Esophagus squamous epithelium (tissue), 5 donors: Measurements from ENCODE around the gene SPATA19. TPM values are rescaled to one million over a fixed set of nuclear protein-coding genes. Genes with fewer than 3 reads are reported as not detected.

ENCODE experiments used
- DNase-seq: peaks from one replicate; lab custom pipeline; 2025; lab: John Stamatoyannopoulos, UW
- H3K27ac ChIP-seq, 4 donors: fragments of 200-600 bp; sonication (generic); one replicate each; pipeline ENCODE4 v1.5.1; 2016 to 2019; ENCODE audit warnings: mild to moderate bottlenecking in 1 of 4
- H3K27me3 ChIP-seq, 4 donors: fragments of 200-600 bp; sonication (generic); 1 replicate in 3 of 4; 2 replicates in 1 of 4; pipeline versions ENCODE4 v1.5.1 to v1.6.0; 2017 to 2021; ENCODE audit warnings: antibody characterized with exemption in 1 of 4
- H3K36me3 ChIP-seq, 3 donors: fragments of 200-600 bp; sonication (generic); one replicate each; pipeline ENCODE4 v1.5.1; 2016 to 2019
- H3K4me1 ChIP-seq, 3 donors: fragments of 200-600 bp; sonication (generic); one replicate each; pipeline ENCODE4 v1.5.1; 2017 to 2019
- H3K4me3 ChIP-seq, 4 donors: fragments of 200-600 bp; sonication (generic); 1 replicate in 3 of 4; 2 replicates in 1 of 4; pipeline ENCODE4 v1.5.1; 2016 to 2019; ENCODE audit warnings: mild to moderate bottlenecking in 2 of 4, moderate library complexity in 1 of 4
- H3K9me3 ChIP-seq, 3 donors: fragments of 200-600 bp; sonication (generic); one replicate each; pipeline ENCODE4 v1.5.1; 2016 to 2019
- POLR2A ChIP-seq, 4 donors: fragments of 450-650 bp; IDR thresholded peaks; one replicate each; pipeline ENCODE4 v1.6.1; 2017; ENCODE audit warnings: antibody characterized with exemption in 4 of 4, mild to moderate bottlenecking in 4 of 4, moderate library complexity in 3 of 4
- WGBS, 2 donors: methylation state at CpG; one replicate each; pipeline ENCODE4 v1.1.5; 2018; 5-methylcytosine and 5-hydroxymethylcytosine counted together
- intact Hi-C: fragments of 100-400 bp; cut with DNase I; formaldehyde crosslinking; loops from one replicate; pipeline ENCODE4 v1.15.0; 2022
- total RNA-seq, 4 donors: library from RNA; depleted of rRNA; stranded (reverse); fragments of >200 nt; gene quantifications; one replicate each; pipeline ENCODE4 v1.1.0, GENCODE V29; 2016
- TF ChIP-seq, protein P1 (sequence below), 6 experiments: fragments of 450-650 bp in 4 of 6; fragments of 200-600 bp in 2 of 6; sonication (generic) in 2 of 6; IDR thresholded peaks; one replicate each; pipeline ENCODE4 v1.5.1; 2016 to 2019; ENCODE audit warnings: antibody characterized with exemption in 6 of 6, mild to moderate bottlenecking in 4 of 6, moderate library complexity in 4 of 6
- donor health status: DM: yes; HTN: yes; CAD: no.

The SPATA19 gene
- total RNA-seq, 4 donors from 2014 or later, result not detected

DNA sequence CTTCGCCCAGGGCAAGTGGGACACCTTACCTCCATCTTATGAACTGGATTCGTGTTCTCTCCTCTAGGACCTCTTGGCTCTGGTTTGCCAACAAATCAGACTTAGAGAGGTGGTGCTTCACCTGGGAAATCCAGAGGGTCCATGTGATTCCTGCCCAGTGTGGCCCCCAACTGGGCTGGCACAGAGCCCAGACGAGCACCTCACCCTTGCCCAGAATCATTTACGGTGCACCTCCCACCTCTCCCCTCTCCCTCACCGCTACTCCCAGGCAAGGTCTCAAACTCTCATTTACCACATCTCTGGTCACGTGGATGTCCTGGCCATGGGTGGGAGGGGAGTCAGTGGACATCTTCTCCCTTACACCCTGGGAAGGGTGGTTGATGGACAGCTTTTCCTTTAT is 1.1 kb downstream of the SPATA19 start:
- intact Hi-C loops, result no loop called here
- Histone ChIP-seq H3K27ac (no peak overlapping the region), H3K27me3 (no peaks in the 10 kb centered on the region), H3K4me1 (no peaks in the 10 kb centered on the region), H3K9me3 (peaks cover 0 to 8% (median 0%) of the 10 kb centered on the region in 3 donors), H3K36me3 (no peaks in the 10 kb centered on the region), H3K4me3 (no peak overlapping the region)
- TF ChIP-seq, protein P1, sequence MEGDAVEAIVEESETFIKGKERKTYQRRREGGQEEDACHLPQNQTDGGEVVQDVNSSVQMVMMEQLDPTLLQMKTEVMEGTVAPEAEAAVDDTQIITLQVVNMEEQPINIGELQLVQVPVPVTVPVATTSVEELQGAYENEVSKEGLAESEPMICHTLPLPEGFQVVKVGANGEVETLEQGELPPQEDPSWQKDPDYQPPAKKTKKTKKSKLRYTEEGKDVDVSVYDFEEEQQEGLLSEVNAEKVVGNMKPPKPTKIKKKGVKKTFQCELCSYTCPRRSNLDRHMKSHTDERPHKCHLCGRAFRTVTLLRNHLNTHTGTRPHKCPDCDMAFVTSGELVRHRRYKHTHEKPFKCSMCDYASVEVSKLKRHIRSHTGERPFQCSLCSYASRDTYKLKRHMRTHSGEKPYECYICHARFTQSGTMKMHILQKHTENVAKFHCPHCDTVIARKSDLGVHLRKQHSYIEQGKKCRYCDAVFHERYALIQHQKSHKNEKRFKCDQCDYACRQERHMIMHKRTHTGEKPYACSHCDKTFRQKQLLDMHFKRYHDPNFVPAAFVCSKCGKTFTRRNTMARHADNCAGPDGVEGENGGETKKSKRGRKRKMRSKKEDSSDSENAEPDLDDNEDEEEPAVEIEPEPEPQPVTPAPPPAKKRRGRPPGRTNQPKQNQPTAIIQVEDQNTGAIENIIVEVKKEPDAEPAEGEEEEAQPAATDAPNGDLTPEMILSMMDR (IDR thresholded peaks at IDR 0.05), result no peak
- TF ChIP-seq POLR2A (IDR thresholded peaks at IDR 0.05), result no peak
- WGBS, 2 donors, result 70 to 83% methylated on average over 5 to 6 of the region's 6 CpGs
- no peak for DNase-seq

DNA sequence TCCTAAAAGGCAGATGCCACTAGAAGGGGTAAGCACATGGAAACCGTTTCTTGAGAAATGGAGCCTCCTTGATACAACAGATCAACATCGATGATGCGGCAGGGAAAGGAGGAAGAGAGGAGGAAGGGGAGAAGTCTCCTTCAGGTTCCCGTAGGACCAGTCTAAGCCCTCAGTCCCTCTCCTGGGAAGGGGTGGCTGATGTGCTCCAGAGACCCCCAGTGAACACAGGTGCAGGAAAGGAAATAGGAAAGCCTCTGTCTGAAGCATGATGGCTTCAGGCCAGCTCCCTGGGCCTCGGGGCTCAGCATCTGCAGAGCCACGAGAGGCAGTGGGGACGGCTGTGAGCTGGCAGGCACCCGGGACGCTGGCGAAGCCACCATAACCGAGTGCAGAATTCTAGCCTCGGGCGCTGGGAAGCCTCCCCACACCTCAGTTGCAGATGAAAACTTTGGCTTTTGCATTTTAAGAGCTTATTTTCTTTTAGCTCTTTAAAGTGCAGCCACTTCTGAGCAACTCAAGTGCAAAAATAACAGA is 1.8 kb downstream of the SPATA19 start:
- TF ChIP-seq POLR2A (IDR thresholded peaks at IDR 0.05), result no peak
- TF ChIP-seq, protein P1 (IDR thresholded peaks at IDR 0.05), result no peak
- no peak for DNase-seq

GRCh38 chr11:133842730-133843129 is 2.6 kb downstream of the SPATA19 start:
- DNase-seq, result no peak
- H3K27ac ChIP-seq, result no peak overlapping the region
- peaks cover 0 to 4% (median 3%) of the 10 kb centered on the region in 3 donors for H3K9me3 ChIP-seq
- H3K36me3 ChIP-seq, result no peaks in the 10 kb centered on the region
- no peak overlapping the region for H3K4me3 ChIP-seq
- H3K4me1 ChIP-seq, result no peaks in the 10 kb centered on the region
- intact Hi-C loops, result no loop called here
- H3K27me3 ChIP-seq, result peaks cover 0 to 2% (median 0%) of the 10 kb centered on the region in 4 donors
- WGBS, 2 donors, result 68 to 69% methylated on average over 1 to 5 of the region's 5 CpGs
- TF ChIP-seq, protein P1 (IDR thresholded peaks at IDR 0.05), result no peak
- TF ChIP-seq POLR2A (IDR thresholded peaks at IDR 0.05), result no peak

More for the DNA sequence above, 1.8 kb downstream of the SPATA19 start:
- no peak overlapping the region for H3K4me3 ChIP-seq
- intact Hi-C loops, result no loop called here
- H3K4me1 ChIP-seq, result no peaks in the 10 kb centered on the region
- 74 to 83% methylated on average over 7 to 12 of the region's 13 CpGs for WGBS, 2 donors
- H3K9me3 ChIP-seq, result peaks cover 0 to 6% (median 0%) of the 10 kb centered on the region in 3 donors
- no peaks in the 10 kb centered on the region for H3K36me3 ChIP-seq
- no peaks in the 10 kb centered on the region for H3K27me3 ChIP-seq
- no peak overlapping the region for H3K27ac ChIP-seq

DNA sequence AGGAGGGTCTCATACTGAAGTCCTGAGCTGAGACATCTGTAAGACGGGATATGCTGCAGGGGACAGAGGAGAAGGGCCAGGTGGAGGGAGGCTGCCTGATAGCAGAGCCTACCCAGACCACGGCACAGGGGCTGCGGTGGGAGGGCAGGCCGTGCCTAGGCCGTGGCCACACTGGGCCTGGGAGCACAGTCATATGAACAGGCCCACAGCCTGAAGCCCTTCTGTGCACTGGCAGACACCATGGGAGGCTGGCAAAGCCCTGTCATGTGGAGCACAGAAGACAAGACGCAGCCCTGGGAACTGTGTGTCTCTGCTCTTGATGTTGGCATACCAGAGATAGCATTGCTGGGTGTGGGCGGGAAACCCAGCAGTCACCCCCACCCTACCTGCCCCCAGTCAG is 3.3 kb downstream of the SPATA19 start:
- WGBS, 2 donors, result 87% methylated on average over 2 of the region's 7 CpGs; no CpG with 5 or more reads in 1 of the 2 donors
- DNase-seq, result no peak

More for the DNA sequence above, 3.3 kb downstream of the SPATA19 start:
- H3K9me3 ChIP-seq, result peaks cover 0 to 10% (median 6%) of the 10 kb centered on the region in 3 donors
- intact Hi-C loops, result no loop called here
- H3K27me3 ChIP-seq, result peaks cover 0 to 8% (median 0%) of the 10 kb centered on the region in 4 donors
- H3K4me1 ChIP-seq, result no peaks in the 10 kb centered on the region
- no peaks in the 10 kb centered on the region for H3K36me3 ChIP-seq
- no peak overlapping the region for H3K27ac ChIP-seq
- no peak for TF ChIP-seq POLR2A (IDR thresholded peaks at IDR 0.05)
- TF ChIP-seq, protein P1 (IDR thresholded peaks at IDR 0.05), result no peak
- H3K4me3 ChIP-seq, result no peak overlapping the region
